GM19035 (cell line): ENCODE measurements around the gene PPP6C.
"Not testable (repeated sequence)": the region's sequence is repeated elsewhere in the genome, so short reads cannot be mapped to it uniquely, and the experiment has no call there.

Source experiments
- ATAC-seq: cut with Tn5 transposase; IDR thresholded peaks from one replicate; pipeline ENCODE4 v1.9.1; 2021; ENCODE audit not compliant: unreplicated experiment

Gene PPP6C

GRCh38 chr9:125189361-125190289 lies at the start of gene PPP6C:
PPP6C (minus strand) TSS chr9:125189803; CDS start chr9:125189718, 85 bp downstream.
- ATAC-seq = peak; percentile 95

GRCh38 chr9:125238915-125239446 lies 49.4 kb upstream of the PPP6C start:
- ATAC-seq = no peak

GRCh38 chr9:125238127-125238914 lies 48.7 kb upstream of the PPP6C start:
- ATAC-seq = no peak

GRCh38 chr9:125236520-125237159 lies 47.0 kb upstream of the PPP6C start:
- ATAC-seq = not testable (repeated sequence)

GRCh38 chr9:125235804-125236519 lies 46.4 kb upstream of the PPP6C start:
- no peak for ATAC-seq

- not testable (repeated sequence) for ATAC-seq
These were observed 44.5 kb upstream of the PPP6C start for GRCh38 chr9:125234099-125234498.

- no peak for ATAC-seq
These were observed 44.1 kb upstream of the PPP6C start for GRCh38 chr9:125233678-125234077.

- ATAC-seq = no peak
These were observed 38.2 kb upstream of the PPP6C start for GRCh38 chr9:125227761-125228160.

- ATAC-seq = not testable (repeated sequence)
These were observed 35.3 kb upstream of the PPP6C start for GRCh38 chr9:125224858-125225257.

GRCh38 chr9:125218621-125219020 lies 29.0 kb upstream of the PPP6C start:
- ATAC-seq = no peak

- no peak for ATAC-seq
These were observed 24.6 kb upstream of the PPP6C start for GRCh38 chr9:125214186-125214585.

GRCh38 chr9:125204477-125204876 lies 14.9 kb upstream of the PPP6C start:
- no peak for ATAC-seq

GRCh38 chr9:125202846-125203618 lies 13.4 kb upstream of the PPP6C start:
- ATAC-seq = no peak

- ATAC-seq = peak; percentile 99
These were observed 10.8 kb upstream of the PPP6C start, which contains the start of gene RABEPK for GRCh38 chr9:125200216-125201047. RABEPK (plus strand) TSS chr9:125200542; CDS start chr9:125203014, 2,472 bp downstream.

GRCh38 chr9:125195591-125195990 lies 6.0 kb upstream of the PPP6C start:
- ATAC-seq = not testable (repeated sequence)

- ATAC-seq = not testable (repeated sequence)
These were observed 4.9 kb upstream of the PPP6C start for GRCh38 chr9:125194466-125194865.

- no peak for ATAC-seq
These were observed 778 bp upstream of the PPP6C start for GRCh38 chr9:125190361-125190801.

GRCh38 chr9:125189011-125189360 lies 617 bp downstream of the PPP6C start:
- ATAC-seq = peak; percentile 16

- ATAC-seq = no peak
These were observed 6.0 kb downstream of the PPP6C start for GRCh38 chr9:125183561-125183960.
